HG03045 (cell line): ENCODE results near the gene RNF220.

Experiments
- ATAC-seq: cut with Tn5 transposase; IDR thresholded peaks from one replicate; pipeline ENCODE4 v1.9.1; 2021; ENCODE audit warnings: mild to moderate bottlenecking, moderate library complexity; ENCODE audit not compliant: unreplicated experiment

The RNF220 gene

GRCh38 chr1:44575396-44575795 is 170.3 kb downstream of the RNF220 start:
- no peak for ATAC-seq

- no peak for ATAC-seq
Observed at GRCh38 chr1:44576456-44577150, 171.5 kb downstream of the RNF220 start.

GRCh38 chr1:44581205-44581604 is 176.2 kb downstream of the RNF220 start:
- ATAC-seq, result no peak

GRCh38 chr1:44584167-44584566 is 179.1 kb downstream of the RNF220 start:
- ATAC-seq, result no peak

- ATAC-seq, result no peak
Observed at GRCh38 chr1:44585315-44585920, 180.4 kb downstream of the RNF220 start.

- no peak for ATAC-seq
Observed at GRCh38 chr1:44587796-44588460, 182.9 kb downstream of the RNF220 start.

GRCh38 chr1:44588551-44589210 is 183.6 kb downstream of the RNF220 start:
- no peak for ATAC-seq

- ATAC-seq, result no peak
Observed at GRCh38 chr1:44590475-44590874, 185.4 kb downstream of the RNF220 start.

GRCh38 chr1:44591381-44591780 is 186.3 kb downstream of the RNF220 start:
- ATAC-seq, result no peak

- ATAC-seq, result no peak
Observed at GRCh38 chr1:44592208-44593145, 187.4 kb downstream of the RNF220 start.

- no peak for ATAC-seq
Observed at GRCh38 chr1:44594353-44594752, 189.3 kb downstream of the RNF220 start.

- no peak for ATAC-seq
Observed at GRCh38 chr1:44594871-44595735, 190.0 kb downstream of the RNF220 start.

GRCh38 chr1:44596511-44596910 is 191.5 kb downstream of the RNF220 start:
- no peak for ATAC-seq

GRCh38 chr1:44598167-44598566 is 193.1 kb downstream of the RNF220 start:
- no peak for ATAC-seq

- ATAC-seq, result no peak
Observed at GRCh38 chr1:44602634-44603628, 197.9 kb downstream of the RNF220 start.

GRCh38 chr1:44603718-44604117 is 198.7 kb downstream of the RNF220 start:
- no peak for ATAC-seq

- no peak for ATAC-seq
Observed at GRCh38 chr1:44604157-44604955, 199.3 kb downstream of the RNF220 start.
